GM03348 (cell line): Measurements from ENCODE around the gene GOLGA6A.

Experiments
- DNase-seq: peaks from one replicate; pipeline ENCODE4 v3.0.0; 2012; ENCODE audit warnings: low spot score

Gene GOLGA6A

DNA sequence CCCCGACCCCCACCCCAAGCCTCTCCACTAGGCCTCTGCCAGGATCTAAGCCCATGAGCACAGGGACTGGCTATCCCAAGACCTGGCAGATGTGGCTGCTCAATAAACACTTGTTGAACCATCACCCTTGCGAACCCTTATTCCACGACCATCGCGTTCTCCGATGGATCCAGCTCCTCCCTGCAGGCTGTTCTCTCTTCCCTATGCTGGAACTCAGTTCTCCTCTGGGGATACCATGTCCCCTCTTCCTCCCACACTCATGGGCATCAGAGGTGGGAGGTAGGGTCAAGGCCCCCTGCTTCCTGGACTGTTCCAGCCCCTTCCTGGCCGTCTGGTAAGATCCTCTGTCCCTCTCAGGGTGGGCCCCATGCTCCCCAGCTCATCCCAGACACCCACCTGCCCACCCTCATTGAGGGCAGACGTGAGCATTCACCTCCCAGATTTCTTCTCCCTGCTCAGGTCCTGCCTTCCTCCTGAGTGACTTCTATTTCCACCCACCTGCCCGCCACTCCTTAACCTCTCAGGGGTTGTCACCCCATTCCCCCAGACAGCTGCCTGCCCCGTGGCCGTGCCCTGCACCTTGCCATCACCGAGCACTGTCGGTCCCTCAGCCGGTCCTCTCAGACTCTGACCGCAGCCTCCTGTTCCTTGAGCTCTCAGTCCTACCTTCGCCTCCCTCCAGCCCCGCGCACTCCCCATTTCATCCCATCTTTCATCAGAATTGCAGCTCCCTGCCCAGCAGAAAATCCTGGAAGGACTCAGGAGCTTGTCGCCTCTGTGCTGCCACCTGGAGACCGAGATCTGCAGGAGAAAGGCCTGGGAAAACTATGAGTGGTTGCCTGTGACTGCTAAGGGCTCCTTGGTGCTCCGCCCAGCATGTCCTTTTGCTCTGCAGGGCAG, 45.8 kb downstream of the GOLGA6A start:
- peak; percentile 74 for DNase-seq

GRCh38 chr15:74035121-74036017, 47.0 kb downstream of the GOLGA6A start:
- DNase-seq, result no peak

DNA sequence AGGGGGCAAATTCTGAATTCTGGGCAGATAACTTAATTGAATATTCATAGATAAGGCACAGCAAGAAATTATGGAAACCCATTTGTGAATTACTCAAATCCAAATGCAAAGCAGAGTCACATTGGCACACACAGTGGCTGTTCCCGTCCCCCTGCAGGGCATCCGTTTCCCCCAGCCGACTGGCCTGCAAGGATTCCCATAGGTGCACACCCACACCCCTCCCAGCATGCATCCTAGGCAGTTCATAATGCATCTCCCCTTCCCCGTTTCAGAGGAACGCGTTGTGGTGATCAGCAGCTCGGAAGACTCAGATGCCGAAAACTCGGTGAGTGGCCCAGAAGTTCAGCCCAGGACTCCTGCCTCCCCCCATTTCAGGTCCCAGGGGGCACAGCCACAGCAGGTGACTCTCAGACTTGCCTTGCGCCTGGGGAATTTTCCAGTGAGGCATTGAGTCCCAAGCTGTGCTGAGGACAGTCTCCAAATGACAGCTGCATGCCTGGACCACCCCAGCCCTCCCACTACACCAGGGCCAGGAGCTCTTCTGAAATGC, 48.1 kb downstream of the GOLGA6A start:
- no peak for DNase-seq

- DNase-seq, result no peak
Measured at GRCh38 chr15:74032606-74033561, 49.5 kb downstream of the GOLGA6A start.

DNA sequence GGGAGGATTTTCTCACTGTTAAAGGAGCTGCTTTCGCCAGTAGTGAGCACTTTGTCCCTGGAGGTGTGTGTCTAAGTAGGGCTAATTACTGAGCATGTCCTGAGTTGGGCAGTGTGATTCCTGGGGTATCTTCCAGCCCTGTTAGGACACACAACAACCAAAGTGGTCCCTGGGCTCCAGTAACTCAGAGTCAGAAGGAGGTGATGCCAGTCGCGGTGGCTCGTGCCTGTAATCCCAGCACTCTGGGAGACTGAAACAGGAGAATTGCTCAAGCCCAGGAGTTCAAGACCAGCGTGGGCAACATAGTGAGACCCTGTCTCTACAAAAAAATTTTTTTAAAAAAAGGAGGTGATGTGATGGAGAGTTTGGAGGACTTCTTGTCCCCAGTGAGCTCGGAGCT, 50.3 kb downstream of the GOLGA6A start:
- DNase-seq, result no peak

DNA sequence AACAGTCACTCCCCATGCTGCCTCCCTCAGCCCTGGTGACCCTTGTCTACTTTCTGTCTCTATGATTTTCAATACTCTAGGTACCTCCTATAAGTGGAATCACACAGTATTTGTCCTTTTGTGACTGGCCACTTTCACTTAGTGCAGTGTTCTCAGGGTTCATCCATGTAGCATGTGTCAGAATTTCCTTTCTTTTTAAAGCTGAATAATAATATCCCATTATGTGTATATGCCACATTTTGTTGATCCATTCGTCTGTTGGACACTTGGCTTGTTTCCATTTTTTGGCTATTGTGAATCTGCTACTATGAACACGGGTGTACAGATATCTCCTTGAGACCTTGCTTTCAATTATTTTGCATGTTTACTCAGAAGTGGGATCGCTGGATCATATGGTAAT, 53.7 kb downstream of the GOLGA6A start:
- no peak for DNase-seq

DNA sequence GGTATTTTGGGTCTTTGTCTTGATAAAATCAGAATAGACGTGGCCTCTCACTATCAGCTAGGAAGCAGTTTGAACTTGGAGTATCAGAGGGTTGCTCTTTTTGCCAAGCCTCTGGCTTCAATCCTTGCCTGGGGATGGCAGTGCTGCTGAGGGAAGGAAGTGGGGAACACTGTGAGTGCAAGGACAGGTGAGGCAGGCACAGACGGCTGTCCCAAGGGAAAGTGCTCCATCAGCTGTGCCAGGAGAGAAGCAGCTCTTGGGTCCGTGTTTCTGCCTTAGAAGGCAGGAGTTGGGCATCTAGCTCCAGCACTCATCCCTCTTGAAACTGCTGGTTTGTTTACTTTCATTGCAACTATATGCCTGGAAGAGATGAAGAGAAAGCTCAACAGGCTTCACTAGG, 54.7 kb downstream of the GOLGA6A start:
- no peak for DNase-seq

DNA sequence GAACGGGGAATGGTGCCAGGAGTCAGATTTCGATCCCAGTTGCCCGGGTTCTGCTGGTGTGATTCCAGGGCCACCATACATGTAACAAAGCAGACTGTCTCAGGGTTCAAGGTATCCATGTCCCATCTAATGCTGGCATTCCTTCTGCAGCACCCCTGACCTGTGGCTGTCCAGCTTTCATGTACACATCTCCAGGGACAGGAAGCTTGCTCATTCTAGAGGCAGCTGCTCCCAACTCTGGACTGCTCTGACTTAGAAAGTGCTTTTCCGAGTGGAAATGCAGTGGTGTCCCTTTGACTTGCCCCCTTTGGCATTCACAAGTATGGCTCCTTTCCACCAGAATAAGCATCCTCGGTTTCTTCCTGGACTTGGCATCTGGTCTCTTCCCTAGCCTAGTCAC, 56.9 kb downstream of the GOLGA6A start:
- peak; percentile 42 for DNase-seq

GRCh38 chr15:74024687-74025086, 57.7 kb downstream of the GOLGA6A start:
- no peak for DNase-seq

DNA sequence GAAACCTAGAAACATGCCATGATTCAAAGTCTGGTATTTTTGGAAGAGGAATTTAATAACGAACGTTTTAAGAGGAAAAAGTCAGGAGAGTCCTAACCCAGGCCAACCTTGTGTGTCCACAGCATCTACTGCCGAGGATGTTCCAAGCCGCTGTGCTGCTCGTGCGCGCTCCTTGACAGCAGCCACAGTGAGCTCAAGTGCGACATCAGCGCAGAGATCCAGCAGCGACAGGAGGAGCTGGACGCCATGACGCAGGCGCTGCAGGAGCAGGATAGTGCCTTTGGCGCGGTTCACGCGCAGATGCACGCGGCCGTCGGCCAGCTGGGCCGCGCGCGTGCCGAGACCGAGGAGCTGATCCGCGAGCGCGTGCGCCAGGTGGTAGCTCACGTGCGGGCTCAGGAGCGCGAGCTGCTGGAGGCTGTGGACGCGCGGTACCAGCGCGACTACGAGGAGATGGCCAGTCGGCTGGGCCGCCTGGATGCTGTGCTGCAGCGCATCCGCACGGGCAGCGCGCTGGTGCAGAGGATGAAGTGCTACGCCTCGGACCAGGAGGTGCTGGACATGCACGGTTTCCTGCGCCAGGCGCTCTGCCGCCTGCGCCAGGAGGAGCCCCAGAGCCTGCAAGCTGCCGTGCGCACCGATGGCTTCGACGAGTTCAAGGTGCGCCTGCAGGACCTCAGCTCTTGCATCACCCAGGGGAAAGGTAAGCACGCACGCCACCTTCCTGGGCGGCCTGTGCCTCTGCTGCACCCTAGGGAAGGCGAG, 59.5 kb downstream of the GOLGA6A start:
- DNase-seq, result no peak
